ENCODE results near the gene A2M. TPM values are rescaled to one million over a fixed set of nuclear protein-coding genes. Genes with fewer than 3 reads are reported as not detected.

The A2M gene
- total RNA-seq, 1 experiment from 2014 or later: 1.2 TPM

DNA sequence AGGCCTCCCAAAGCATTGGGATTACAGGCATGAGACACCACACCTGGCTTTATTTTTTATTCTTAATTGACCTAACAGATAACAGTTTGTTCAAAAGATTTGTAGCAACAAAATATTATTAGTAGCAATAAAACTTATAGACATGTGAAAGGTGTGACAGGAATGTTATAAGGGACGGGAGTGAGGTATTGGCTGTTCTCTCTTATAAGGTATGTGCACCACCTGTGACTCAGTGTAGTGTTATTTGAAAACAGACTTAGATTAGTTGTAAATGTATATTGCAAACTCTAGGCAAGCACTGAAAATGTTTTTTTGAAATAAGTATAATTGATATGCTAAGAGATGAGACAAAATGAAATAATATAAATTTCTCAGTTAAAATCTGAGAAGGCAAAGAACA lies 68.6 kb downstream of the A2M start:
- H3K4me1 ChIP-seq (ENCODE audit: insufficient read depth, low read length): no peaks in the 10 kb centered on the region
- H3K4me1 Mint-ChIP-seq: no peaks in the 10 kb centered on the region
- no peak overlapping the region for H3K4me3 Mint-ChIP-seq
- H3K4ac ChIP-seq (ENCODE audit: low read depth, low read length): no peak overlapping the region
- DNase-seq: no peak
- H3K23ac ChIP-seq (ENCODE audit: insufficient read length, low read depth, low read length): no peak overlapping the region
- no peaks in the 10 kb centered on the region for H3K79me2 ChIP-seq (ENCODE audit: insufficient read depth, low read length)
- H2BK20ac ChIP-seq (ENCODE audit: low read depth, low read length, poor library complexity, severe bottlenecking): no peak overlapping the region
- no peak overlapping the region for H2AK5ac ChIP-seq (ENCODE audit: insufficient read length, low read length)
- no peak overlapping the region for H2AFZ ChIP-seq (ENCODE audit: low read length)
- no peak overlapping the region for H3K27ac Mint-ChIP-seq
- H3K14ac ChIP-seq (ENCODE audit: insufficient read depth, low read length): no peak overlapping the region
- H2BK120ac ChIP-seq (ENCODE audit: low read depth, low read length, poor library complexity, severe bottlenecking): no peak overlapping the region
- H2BK15ac ChIP-seq (ENCODE audit: low read depth, low read length): no peak overlapping the region
- H4K20me1 ChIP-seq (ENCODE audit: control insufficient read depth, insufficient read depth, insufficient read length): no peaks in the 10 kb centered on the region
- H3K27ac ChIP-seq (ENCODE audit: insufficient read length, low read depth, low read length): no peak overlapping the region
- H3K56ac ChIP-seq (ENCODE audit: insufficient read length, low read depth, low read length): no peak overlapping the region
- H3K36me3 Mint-ChIP-seq (ENCODE audit: insufficient read depth in 1 of 3, low read depth in 3 of 3): no peaks in the 10 kb centered on the region
- no peaks in the 10 kb centered on the region for H3K23me2 ChIP-seq (ENCODE audit: insufficient read length, low read depth, low read length, poor library complexity, severe bottlenecking)
- no peak overlapping the region for H4K8ac ChIP-seq (replicated peaks; ENCODE audit: insufficient read length, low read depth, low read length)
- no peaks in the 10 kb centered on the region for H3K79me1 ChIP-seq (ENCODE audit: insufficient read depth, low read depth, low read length, poor library complexity, severe bottlenecking)
- H3K27me3 Mint-ChIP-seq (ENCODE audit: low read depth): no peaks in the 10 kb centered on the region
- H2BK12ac ChIP-seq (ENCODE audit: insufficient read length, low read depth, low read length): no peak overlapping the region
- no peak overlapping the region for H4K91ac ChIP-seq (ENCODE audit: insufficient read length, low read depth, low read length)
- H4K5ac ChIP-seq (ENCODE audit: insufficient read length, low read depth, low read length): no peak overlapping the region
- H3K18ac ChIP-seq (ENCODE audit: insufficient read length, low read depth, low read length): no peak overlapping the region
- no peak overlapping the region for H3T11ph ChIP-seq (ENCODE audit: low read length)
- TF ChIP-seq, protein P1, sequence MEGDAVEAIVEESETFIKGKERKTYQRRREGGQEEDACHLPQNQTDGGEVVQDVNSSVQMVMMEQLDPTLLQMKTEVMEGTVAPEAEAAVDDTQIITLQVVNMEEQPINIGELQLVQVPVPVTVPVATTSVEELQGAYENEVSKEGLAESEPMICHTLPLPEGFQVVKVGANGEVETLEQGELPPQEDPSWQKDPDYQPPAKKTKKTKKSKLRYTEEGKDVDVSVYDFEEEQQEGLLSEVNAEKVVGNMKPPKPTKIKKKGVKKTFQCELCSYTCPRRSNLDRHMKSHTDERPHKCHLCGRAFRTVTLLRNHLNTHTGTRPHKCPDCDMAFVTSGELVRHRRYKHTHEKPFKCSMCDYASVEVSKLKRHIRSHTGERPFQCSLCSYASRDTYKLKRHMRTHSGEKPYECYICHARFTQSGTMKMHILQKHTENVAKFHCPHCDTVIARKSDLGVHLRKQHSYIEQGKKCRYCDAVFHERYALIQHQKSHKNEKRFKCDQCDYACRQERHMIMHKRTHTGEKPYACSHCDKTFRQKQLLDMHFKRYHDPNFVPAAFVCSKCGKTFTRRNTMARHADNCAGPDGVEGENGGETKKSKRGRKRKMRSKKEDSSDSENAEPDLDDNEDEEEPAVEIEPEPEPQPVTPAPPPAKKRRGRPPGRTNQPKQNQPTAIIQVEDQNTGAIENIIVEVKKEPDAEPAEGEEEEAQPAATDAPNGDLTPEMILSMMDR (conservative IDR thresholded peaks at IDR 0.05): no peak
- no peaks in the 10 kb centered on the region for H3K9me3 Mint-ChIP-seq
- WGBS (ENCODE audit: extremely low coverage, insufficient read length, low lambda C conversion rate): no CpG with 5 or more reads among the region's 1 CpG
- no peaks in the 10 kb centered on the region for H3K27me3 ChIP-seq (ENCODE audit: insufficient read depth, low read length)
- H3K9ac ChIP-seq (ENCODE audit: extremely low read depth, insufficient read length, low read length): no peak overlapping the region
- H3K9me3 ChIP-seq (ENCODE audit: control insufficient read depth, low read depth, low read length): no peaks in the 10 kb centered on the region
- H2BK5ac ChIP-seq (ENCODE audit: insufficient read length, low read length): no peak overlapping the region
- no peak overlapping the region for H3K4me2 ChIP-seq (ENCODE audit: insufficient read depth, insufficient read length, low read length)

Measured in H9 (cell line).